ENCODE results near the gene TXNRD3.

Gene TXNRD3

GRCh38 chr3:126646674-126647073 is 8.2 kb downstream of the TXNRD3 start:
- Histone ChIP-seq H3K4me2 (ENCODE audit: low read depth, low read length) (no peak overlapping the region), H3K4me1 (ENCODE audit: low read length) (no peaks in the 10 kb centered on the region), H3K9me3 (replicated peaks; ENCODE audit: insufficient read depth, low read length) (no peaks in the 10 kb centered on the region), H3F3A (ENCODE audit: insufficient read depth, low read length) (no peaks in the 10 kb centered on the region), H3K9ac (ENCODE audit: low read length) (no peak overlapping the region), H3K79me2 (ENCODE audit: low read length) (no peaks in the 10 kb centered on the region), H2AFZ (ENCODE audit: low read length) (no peak overlapping the region), H4K20me1 (ENCODE audit: insufficient read depth, low read length) (no peaks in the 10 kb centered on the region), H3K27ac (ENCODE audit: low read length) (no peak overlapping the region), H3K4me3 (ENCODE audit: low read length) (no peak overlapping the region), H3K36me3 (replicated peaks; ENCODE audit: insufficient read depth, low read length) (no peaks in the 10 kb centered on the region), H3K9me2 (replicated peaks; ENCODE audit: insufficient read depth, low read length) (no peaks in the 10 kb centered on the region), H3K27me3 (replicated peaks; ENCODE audit: insufficient read depth, low read length) (no peaks in the 10 kb centered on the region)
- DNase-seq = no peak
- TF ChIP-seq CTCF (IDR thresholded peaks at IDR 0.05; ENCODE audit: low read length) (no peak), EZH2phosphoT487 (IDR thresholded peaks at IDR 0.05; ENCODE audit: low read length) (no peak), EZH2 (optimal IDR thresholded peaks at IDR 0.05; ENCODE audit: low read depth, low read length) (no peak)

GRCh38 chr3:126644615-126645014 is 10.3 kb downstream of the TXNRD3 start:
- Histone ChIP-seq H2AFZ (ENCODE audit: low read length) (no peak overlapping the region), H3K27ac (ENCODE audit: low read length) (no peak overlapping the region), H3K9me2 (replicated peaks; ENCODE audit: insufficient read depth, low read length) (no peaks in the 10 kb centered on the region), H3K4me1 (ENCODE audit: low read length) (no peaks in the 10 kb centered on the region), H3K9me3 (replicated peaks; ENCODE audit: insufficient read depth, low read length) (no peaks in the 10 kb centered on the region), H3K9ac (ENCODE audit: low read length) (no peak overlapping the region), H3K36me3 (replicated peaks; ENCODE audit: insufficient read depth, low read length) (no peaks in the 10 kb centered on the region), H4K20me1 (ENCODE audit: insufficient read depth, low read length) (no peaks in the 10 kb centered on the region), H3F3A (ENCODE audit: insufficient read depth, low read length) (no peaks in the 10 kb centered on the region), H3K79me2 (ENCODE audit: low read length) (no peaks in the 10 kb centered on the region), H3K4me3 (ENCODE audit: low read length) (no peak overlapping the region), H3K27me3 (replicated peaks; ENCODE audit: insufficient read depth, low read length) (no peaks in the 10 kb centered on the region), H3K4me2 (ENCODE audit: low read depth, low read length) (no peak overlapping the region)
- TF ChIP-seq CTCF (IDR thresholded peaks at IDR 0.05; ENCODE audit: low read length) = no peak
- DNase-seq = no peak

- H3K4me1 ChIP-seq (ENCODE audit: low read length) = no peaks in the 10 kb centered on the region
- H2AFZ ChIP-seq (ENCODE audit: low read length) = no peak overlapping the region
- no peak for DNase-seq
- H3K79me2 ChIP-seq (ENCODE audit: low read length) = no peaks in the 10 kb centered on the region
- no peaks in the 10 kb centered on the region for H3K27me3 ChIP-seq (replicated peaks; ENCODE audit: insufficient read depth, low read length)
- no peaks in the 10 kb centered on the region for H3F3A ChIP-seq (ENCODE audit: insufficient read depth, low read length)
- H3K4me2 ChIP-seq (ENCODE audit: low read depth, low read length) = no peak overlapping the region
- no peaks in the 10 kb centered on the region for H3K36me3 ChIP-seq (replicated peaks; ENCODE audit: insufficient read depth, low read length)
- H3K9ac ChIP-seq (ENCODE audit: low read length) = no peak overlapping the region
- H3K9me3 ChIP-seq (replicated peaks; ENCODE audit: insufficient read depth, low read length) = no peaks in the 10 kb centered on the region
- TF ChIP-seq EZH2 (optimal IDR thresholded peaks at IDR 0.05; ENCODE audit: low read depth, low read length) = no peak
- TF ChIP-seq CTCF (IDR thresholded peaks at IDR 0.05; ENCODE audit: low read length) = no peak
- TF ChIP-seq EZH2phosphoT487 (IDR thresholded peaks at IDR 0.05; ENCODE audit: low read length) = no peak
- no peaks in the 10 kb centered on the region for H3K9me2 ChIP-seq (replicated peaks; ENCODE audit: insufficient read depth, low read length)
- no peaks in the 10 kb centered on the region for H4K20me1 ChIP-seq (ENCODE audit: insufficient read depth, low read length)
- H3K27ac ChIP-seq (ENCODE audit: low read length) = no peak overlapping the region
- no peak overlapping the region for H3K4me3 ChIP-seq (ENCODE audit: low read length)
These were observed 16.1 kb downstream of the TXNRD3 start for GRCh38 chr3:126638790-126639189.
